ENCODE measurements around the gene RIMBP2.

RIMBP2 gene

DNA sequence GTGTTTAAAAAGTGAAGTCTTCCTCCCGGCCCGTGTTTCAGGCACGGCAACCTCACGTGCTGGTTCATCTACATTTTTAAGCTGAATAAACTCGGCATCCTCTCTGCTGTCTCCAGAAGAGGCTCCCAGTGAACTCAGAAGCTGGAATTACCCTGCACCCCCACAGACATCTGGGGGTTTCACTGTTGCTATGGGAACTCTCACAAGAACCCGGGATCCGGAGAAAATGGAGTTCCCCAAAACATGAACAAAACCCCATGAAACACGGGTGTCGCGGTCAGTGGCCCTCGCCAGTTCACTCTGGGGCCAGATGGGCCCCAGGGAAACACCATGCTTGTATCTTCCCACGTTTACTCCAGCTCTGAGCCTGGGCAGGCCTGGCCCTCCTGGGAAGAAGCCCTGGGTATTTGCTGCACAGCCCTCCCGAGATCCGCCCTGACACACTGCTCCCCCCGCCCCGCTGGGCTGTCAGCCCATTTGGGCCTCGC is 234.7 kb downstream of the RIMBP2 start:
- no peak for DNase-seq (ENCODE audit: low read depth)

DNA sequence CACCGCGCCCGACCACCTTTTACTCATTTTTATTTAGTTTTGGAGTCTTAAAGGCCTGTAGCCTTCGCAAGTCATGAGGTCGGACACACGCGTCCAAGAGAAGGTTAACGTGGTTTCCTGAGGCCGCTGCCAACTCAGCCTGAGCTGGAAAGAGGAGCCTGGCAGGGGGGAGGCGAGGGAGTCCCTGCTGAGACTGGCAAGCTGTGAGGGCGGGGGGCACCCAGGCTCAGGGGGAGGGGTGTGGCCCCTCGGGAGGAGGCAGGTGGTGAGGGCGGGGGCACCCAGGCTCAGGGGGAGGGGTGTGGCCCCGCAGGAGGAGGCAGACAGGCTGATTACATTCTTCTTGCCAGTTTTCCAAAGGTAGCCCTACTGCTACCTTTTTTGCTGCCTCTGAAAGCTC is 235.2 kb downstream of the RIMBP2 start:
- no peak for DNase-seq (ENCODE audit: low read depth)

DNA sequence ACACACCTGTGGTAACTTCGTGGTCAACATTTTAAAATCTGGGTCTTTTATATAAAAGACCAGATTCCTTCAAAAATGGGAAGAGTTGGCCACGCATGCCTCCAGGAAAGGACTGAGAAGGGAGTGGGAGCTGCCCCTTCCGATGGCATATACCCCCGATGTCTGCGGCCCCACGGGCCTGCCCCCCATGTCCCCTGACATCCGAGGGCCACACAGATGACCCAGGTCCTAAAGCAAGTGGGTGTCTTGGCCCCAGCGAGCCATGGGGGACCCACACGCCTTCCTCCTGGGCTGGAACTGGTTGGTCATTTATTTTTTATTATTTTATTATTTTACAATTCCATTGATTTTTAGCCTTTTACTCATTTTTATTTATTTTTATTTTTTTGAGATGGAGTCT is 235.9 kb downstream of the RIMBP2 start:
- DNase-seq (ENCODE audit: low read depth) = no peak

DNA sequence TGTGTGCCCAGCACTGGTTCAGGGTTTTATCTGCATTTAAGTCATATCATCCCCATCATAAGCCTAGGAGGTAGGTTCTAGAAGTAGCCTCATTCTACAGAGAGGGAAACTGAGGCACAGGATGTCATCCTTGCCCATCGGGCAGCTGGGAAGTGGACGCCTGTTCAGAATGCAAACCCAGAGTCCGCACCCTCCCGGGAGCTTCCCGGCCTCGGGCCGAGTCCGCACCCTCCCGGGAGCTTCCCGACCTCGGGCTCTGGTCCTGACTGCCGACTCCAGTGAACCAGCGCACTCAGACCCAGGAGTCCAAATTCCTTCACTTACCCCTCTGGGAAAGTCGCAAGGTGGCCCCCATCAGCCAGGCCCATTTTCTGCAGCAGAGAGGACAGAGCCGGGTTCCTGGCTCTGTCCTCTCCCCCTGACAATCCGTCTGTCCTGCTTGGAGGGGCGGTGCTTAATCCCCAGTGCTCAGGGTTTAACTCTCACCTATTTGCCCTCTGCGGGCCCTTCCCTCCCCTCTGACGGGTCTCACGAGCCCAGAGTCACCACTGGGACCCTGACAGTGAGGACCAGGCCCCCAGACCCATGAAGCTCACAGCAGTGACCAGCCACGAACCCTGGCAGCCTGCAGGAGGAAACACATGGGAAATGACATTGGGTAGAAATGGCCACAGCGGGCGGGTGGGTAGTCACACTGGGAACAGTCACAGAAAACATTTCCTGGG is 236.5 kb downstream of the RIMBP2 start:
- no peak for DNase-seq (ENCODE audit: low read depth)

DNA sequence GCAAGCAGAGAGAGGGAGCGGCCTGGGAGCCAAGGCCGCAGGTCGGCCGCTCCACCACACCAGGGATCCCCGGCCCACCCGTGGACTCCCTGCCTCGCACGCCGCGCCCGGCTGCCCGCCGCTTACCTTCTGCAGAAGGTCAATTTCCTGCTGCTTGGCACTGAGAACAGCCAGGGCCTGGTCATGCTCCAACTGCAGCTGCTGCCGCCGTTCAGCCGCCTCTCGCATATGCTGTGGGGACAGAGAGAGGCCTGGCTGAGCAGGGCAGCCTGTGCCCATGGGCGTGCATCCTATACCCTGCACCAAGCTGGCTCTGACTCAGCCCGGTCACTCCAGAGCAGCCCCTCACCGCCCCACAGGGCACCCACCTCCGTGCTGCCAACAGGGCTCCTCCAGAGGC is 237.3 kb downstream of the RIMBP2 start:
- no peak for DNase-seq (ENCODE audit: low read depth)

DNA sequence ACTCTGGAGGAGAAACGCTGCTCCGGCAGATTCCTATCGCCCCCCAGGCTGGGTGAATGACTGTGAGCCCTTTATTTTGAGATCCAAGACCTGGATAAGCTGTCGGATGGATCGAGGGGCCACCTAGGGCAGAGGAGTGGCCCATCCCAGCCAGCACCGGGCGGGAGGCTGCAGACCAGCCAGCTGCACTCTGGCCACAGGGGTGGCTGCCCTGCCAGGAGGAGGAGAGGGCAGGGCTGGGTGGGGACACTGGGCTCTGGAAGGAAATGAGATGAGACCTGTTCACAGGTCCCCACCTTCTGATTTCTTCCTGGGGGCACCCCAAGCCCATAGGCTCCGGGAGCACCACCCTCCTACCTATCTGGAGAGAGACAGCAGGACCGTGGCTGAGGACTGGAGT is 238.4 kb downstream of the RIMBP2 start:
- DNase-seq (ENCODE audit: low read depth) = no peak

DNA sequence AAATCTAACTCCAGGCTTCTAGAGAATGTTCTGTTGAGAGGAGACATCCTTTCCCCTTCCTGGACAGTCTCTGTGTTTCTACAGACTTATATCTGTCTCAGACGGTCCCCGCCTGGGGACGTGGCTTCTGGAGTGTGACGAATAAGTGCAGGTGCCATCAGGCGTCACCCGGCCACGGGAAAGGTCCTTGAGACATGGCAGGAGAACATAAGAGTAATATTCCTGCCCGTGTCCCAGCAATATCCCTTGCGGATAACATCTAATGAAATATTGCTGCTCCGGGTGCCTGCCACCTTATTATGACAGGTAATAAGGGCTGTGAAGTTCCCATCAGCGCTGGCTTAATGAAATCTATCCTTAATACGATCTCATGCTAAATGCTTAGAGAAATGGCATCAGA is 238.8 kb downstream of the RIMBP2 start:
- DNase-seq (ENCODE audit: low read depth) = no peak

DNA sequence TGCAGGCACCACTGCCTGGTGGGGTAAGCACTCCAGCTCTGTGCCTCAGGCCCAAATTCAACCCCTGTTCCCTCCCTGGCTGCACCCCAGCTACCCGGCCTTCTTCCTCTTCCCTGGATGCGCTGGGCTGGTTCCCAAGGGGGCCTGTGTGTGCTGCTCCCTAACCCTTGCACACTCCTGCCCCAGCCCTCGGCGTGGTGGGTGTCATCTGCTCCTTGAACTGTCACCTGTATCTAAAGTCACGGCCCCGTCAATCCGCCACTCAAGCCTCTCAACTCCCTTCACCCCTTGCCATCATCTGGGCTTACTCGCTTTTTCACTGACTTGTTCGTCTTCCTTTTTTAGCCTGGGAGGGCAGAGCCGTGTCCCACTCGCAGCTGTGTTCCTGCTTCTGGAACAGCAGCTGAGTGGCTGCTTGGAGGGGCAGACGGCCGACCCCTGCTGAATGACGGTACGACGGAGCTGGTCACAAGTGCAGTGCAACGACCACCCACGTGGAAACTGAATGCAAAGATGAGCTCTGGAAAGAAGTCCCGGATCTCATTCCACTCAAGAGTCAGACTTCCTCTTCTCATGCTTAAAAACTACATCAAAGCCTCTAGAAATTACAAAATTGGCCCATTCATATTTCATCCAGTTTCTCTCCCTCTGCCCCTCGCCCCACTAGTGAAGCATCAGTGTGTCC is 239.5 kb downstream of the RIMBP2 start:
- no peak for DNase-seq (ENCODE audit: low read depth)

DNA sequence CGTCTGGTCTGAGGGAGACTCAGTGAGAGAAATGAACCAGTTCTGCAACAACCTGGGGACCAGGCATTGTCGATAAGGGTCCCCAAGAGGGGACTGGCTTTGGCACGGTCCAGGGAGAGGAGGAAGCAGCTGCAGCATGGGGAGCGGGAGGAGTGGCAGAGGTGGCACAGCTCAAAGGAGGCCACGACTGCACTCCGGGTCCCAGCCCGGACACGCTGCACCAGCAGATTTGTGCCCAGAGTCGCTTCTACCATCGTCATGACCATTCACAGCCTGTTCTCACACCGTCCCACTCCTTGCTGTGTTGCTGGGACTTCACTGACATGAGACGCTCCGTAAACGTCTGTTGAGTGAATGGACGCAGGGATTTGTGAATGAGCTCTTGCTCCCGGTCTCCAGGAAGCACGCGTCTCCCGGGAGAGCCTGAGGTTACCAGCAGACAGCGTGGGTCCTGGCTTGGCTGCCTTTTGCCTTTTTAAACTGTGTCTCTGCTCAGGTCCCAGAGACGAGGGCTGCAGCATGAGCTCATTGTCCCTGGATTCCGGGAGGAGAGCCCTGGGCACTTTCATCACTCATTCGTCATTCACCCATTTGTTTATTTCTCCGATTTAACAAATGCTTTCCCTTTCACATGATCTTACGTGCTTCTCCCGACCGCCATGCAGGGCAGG is 241.4 kb downstream of the RIMBP2 start:
- no peak for DNase-seq (ENCODE audit: low read depth)

DNA sequence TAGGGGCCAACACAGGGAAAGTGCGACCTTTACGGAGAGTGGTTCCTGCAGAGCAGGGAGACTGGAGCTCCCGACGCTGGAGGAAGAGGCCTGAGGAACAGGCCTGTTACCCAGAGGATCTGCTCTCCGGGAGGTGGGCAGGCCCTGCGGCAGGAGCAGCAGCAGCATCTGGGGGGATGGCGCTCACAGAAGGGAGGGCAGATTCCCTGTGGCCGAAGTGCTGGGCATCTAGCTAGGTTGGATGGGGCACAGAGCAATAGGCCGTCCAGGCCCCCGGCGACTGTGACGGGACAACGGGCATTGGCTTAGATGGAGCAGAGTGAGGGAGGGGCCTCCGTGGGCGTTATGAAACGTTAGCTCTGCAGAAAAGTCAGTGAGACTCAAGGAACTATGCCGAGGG is 242.8 kb downstream of the RIMBP2 start:
- DNase-seq (ENCODE audit: low read depth) = no peak

DNA sequence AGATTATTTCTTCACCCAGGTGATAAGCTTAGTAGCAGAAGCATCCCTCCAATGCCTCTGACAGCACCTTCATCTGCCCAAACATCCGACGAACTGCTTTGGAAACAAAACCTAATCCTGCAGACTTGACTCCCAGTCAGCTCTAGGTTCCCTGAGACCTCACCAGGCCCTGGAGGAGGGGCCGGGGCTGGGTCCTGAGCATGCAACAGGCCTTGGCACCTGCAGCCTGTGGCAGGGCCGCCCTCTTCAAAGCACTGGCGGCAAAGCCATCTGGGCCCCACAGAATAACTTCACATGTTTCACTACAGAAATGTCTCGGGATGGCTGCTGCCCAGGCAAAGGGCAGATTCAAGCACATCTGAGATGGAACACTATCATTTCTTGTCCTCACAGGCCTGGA is 245.1 kb downstream of the RIMBP2 start:
- DNase-seq (ENCODE audit: low read depth) = no peak

DNA sequence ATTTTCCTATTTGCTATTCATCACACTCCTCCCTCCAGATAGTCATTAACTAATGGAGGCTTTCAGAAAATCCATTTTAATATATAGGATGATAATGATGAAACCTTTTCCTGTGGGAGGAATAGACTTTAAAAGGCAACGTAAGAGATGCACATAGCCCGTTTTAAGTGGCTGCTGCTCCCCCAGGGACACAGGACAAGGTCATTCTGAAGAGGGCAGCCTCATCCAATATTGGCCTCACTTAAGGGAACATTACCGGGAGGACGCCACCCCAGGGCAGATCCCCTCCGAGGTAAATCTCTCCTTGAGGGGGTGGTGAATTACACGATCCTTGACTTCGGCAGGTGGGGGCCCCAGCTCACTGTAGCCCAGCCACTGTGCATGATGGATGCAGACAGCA is 246.5 kb downstream of the RIMBP2 start:
- DNase-seq (ENCODE audit: low read depth) = no peak

DNA sequence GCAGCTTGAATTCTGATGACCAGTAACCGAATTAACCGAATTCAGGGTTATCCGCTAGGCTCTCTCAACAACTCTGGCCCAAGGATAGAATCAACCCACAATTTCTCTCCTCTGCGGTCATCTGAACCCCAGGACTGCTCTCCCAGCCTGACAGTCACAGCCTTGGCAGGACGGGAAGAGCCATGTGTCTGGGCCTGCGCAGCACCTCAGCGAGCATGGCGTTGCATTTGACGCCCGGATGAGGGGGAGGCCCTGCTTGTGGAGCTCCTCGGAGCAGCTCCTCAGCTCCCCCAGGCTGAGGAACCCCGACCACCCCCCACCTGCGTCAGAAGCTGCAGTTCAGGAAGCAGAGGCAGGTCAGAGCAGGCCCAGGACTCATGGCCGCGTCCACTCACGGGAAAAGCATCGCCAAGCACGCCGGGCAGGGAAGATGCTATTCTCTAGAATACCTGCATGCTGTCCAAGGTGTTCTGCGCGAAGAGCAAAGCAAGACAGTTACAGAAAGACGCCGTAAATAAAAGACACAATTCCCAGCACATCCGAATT is 247.3 kb downstream of the RIMBP2 start:
- no peak for DNase-seq (ENCODE audit: low read depth)

DNA sequence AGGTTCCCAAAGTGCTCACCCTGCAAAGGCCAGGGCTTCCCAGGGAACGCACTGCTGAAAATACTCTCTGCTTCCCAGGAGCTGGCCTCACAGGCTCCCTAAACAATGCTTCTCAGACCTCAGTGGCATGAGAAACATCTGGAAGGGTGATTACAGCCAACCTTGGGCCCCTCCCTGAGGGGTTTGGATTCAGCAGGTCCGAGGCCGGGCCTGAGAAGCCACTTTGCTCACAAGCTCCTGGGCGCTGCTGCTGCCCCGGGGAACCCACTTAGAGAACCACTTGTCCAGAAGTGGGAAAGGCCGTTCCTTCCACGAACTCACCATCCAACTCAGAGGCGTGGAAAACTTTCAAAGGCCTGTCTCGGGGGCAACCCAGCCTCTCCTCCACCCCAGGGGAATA is 247.9 kb downstream of the RIMBP2 start:
- no peak for DNase-seq (ENCODE audit: low read depth)

DNA sequence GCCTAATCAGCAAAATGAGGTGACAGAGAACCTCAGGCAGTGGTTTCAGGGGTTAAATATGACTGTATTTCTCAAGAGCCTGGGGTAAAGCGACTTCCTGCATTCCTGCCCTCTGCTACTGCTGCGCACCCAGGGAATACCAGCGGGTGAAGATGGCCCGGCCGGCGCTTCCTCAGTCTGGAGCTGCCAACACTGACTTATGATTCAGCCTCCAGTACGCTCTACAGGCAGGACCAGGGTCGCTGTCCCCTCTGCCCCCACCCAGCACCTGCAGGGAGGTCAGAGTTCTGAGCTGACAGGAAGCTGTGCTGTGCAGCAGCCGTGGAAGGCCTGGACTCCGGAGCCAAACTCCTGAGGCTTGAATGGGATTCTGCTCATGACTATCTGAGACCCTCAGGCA is 250.5 kb downstream of the RIMBP2 start:
- no peak for DNase-seq (ENCODE audit: low read depth)

DNA sequence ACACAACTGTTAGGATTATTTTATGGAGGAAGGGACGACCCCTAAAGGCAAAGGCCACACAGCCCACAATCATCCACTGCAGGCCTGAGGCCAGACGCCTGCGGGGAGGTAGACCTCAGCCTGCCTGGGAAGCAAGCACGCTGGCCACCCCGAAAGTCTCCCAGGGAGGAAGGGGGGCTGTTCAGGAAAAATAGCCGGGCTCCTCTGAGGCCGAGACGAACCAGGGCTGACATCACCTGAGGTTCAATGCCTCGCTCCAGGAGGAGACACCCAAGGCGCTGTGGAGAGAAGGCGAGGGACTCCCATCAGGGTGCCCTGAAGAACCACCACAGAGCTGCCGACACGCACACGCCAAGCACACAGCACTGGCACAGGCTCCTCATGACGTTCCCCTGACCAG is 251.1 kb downstream of the RIMBP2 start:
- DNase-seq (ENCODE audit: low read depth) = no peak

DNA sequence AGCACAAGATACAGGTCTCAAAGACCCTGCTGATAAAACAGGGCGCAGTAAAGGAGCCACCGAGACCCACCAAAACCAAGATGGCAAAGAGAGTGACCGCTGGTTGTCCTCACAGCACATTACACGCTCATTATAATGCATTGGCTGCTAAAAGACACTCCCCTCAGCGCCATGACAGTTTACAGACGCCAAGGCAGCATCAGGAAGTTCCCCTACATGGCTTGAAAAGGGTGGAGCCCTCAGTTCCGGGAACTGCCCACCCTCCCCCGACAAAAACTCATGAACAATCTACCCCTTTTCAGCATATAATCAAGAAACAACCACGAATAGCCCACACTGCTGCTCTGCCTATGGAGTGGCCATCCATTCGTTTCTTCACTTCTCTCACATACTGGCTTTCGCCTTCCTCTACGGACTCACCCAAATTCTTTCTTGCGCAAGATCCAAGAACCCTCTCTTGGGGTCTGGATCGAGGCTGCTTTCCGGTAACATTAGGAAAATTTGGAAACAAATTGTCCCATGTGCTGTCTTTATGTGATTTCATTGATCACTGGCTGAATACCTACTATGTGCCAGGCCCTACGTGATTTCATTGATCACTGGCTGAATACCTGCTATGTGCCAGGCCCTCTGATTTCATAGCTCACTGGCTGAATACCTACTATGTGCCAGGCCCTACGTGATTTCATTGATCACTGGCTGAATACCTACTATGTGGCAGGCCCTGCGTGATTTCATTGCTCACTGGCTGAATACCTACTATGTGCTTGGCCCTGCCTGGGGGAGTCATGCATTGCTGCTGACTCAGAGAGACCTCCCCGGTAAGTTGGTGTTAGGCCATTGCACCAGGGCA is 252.1 kb downstream of the RIMBP2 start:
- no peak for DNase-seq (ENCODE audit: low read depth)

DNA sequence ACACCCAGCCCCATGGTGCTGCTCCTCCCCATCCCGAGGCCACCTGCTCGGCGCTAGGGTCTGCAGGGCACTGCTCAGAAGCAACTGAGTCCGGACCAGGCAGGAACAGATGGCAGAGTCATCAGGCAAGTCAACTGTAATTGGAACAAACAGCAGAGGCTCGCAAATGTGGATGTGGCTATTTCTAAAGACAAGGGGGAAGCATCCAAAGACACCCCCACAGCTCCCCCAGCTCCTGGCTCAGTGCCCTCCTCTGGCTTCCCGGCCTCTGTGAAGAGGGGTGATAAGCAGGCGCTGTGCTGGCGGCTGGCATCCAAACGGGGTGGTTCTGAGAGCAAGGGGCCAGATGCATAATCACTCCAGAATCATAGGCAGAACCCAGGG is 252.8 kb downstream of the RIMBP2 start:
- DNase-seq (ENCODE audit: low read depth) = no peak

DNA sequence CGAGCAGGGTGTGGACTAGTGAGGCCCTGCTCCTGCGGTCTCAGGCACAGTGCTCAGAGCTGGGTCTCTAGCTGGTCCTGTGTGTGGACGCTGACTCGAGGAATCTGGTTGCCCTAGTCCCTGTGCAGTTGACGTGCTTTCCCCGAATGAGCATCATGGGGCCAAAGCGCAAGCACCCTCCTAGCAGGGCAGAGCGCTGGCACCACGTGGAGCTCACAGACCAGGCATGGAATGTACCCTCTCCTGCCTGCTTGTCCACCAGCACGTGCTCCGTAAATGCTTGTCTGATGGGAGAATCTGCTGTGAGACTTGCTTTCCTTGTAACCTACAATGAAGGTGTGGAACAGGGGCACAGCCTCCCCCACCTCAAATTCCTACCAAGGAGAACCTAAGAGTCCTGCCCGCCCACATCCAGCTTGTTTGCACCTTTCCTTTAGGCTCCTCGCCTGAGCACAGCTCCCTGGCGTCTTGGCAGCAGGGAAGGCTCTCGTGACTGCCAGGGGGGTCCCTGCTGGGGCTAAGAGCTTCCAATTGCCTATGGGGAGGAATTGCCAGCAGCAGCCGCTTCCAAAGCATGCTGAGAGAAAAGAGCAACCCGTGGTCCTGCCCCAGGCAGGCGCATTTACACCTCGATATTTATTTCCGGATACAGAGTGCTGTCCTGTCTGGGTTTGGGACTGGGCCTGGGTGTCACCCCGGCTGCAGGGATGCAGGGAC is 253.4 kb downstream of the RIMBP2 start:
- DNase-seq (ENCODE audit: low read depth) = no peak

DNA sequence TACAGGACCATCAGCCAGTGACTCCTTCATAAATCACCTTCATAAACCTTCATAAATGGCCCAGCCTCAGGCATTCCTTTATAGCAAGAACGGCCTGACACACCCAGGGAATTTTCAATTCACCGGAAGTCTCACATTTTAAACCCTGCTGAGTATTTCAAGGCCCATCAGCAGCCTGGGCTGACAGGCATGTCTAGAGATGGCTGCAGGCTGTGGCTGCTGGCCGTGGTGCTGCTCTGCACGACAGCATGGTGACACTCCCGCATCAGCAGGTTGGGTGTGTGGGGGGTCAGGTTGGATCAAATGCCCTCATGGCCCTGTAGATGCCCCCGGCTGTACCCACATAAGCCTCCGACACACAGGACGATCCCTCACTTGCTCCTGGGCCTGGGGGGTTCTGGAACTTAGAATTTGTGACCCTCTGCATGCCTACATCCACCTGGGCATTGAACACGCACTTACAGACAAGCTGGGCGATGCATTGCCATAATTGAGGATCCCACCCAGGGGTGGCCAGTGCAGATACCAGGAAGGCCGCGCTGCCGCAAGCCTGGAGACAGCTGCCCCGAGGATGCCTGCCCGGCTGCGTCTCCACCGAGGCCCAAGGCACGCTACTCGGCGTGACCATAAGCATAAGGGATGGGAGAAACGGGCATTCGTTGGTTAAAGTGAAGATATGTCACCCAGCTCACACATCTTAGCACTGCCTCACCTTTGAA is 254.1 kb downstream of the RIMBP2 start:
- no peak for DNase-seq (ENCODE audit: low read depth)

DNA sequence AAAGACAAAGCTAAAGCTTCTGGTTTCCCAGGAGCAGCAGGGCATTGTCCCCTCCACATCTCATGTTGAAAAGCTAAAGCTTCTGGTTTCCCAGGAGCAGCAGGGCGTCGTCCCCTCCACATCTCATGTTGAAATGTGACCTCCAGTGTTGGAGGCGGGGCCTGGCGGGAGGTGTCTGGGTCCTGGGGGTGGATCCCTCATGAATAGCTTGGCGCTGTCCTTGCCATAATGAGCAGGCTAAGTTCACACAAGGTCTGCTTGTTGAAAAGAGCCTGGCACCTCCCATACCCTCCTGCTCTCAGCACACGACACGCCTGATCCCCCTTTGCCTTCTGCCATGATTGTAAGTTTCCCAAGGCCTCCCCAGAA is 254.7 kb downstream of the RIMBP2 start:
- no peak for DNase-seq (ENCODE audit: low read depth)

All from amniotic epithelial cell (primary cell).